Mucosa of descending colon (tissue), 3 donors: ENCODE results near the gene FKBP1B. TPM values are rescaled to one million over a fixed set of nuclear protein-coding genes. Genes with fewer than 3 reads are reported as not detected.
"Not testable (repeated sequence)": the region's sequence is repeated elsewhere in the genome, so short reads cannot be mapped to it uniquely, and the experiment has no call there.

Experiments
- ATAC-seq: fragments of 200-7000 bp; cut with Tn5 transposase; one replicate; pipeline ENCODE4 v1.9.1; 2020; ENCODE audit warnings: mild to moderate bottlenecking, moderate library complexity
- DNase-seq, 3 donors: peaks; one replicate each; pipeline ENCODE4 v3.0.0-alpha.2; 2020
- H3K36me3 ChIP-seq: fragments of 200-600 bp; one replicate; pipeline ENCODE4 v1.8.0; 2021; ENCODE audit warnings: low read depth, mild to moderate bottlenecking
- H3K4me1 ChIP-seq: fragments of 200-600 bp; one replicate; pipeline ENCODE4 v1.8.0; 2021; ENCODE audit warnings: low read depth, mild to moderate bottlenecking
- H3K4me3 ChIP-seq: fragments of 200-600 bp; one replicate; pipeline ENCODE4 v1.8.0; 2021; ENCODE audit warnings: mild to moderate bottlenecking
- H3K9me3 ChIP-seq: fragments of 200-600 bp; one replicate; pipeline ENCODE4 v1.8.0; 2021; ENCODE audit warnings: mild to moderate bottlenecking
- CTCF ChIP-seq: fragments of 200-600 bp; IDR thresholded peaks from one replicate; pipeline ENCODE4 v1.8.0; 2022; ENCODE audit warnings: antibody characterized with exemption, mild to moderate bottlenecking
- intact Hi-C, 2 donors: fragments of 100-400 bp; cut with DNase I in 1 of 2; cut with micrococcal nuclease in 1 of 2; formaldehyde crosslinking; loops; one replicate each; pipeline versions ENCODE4 v1.11.0 to v1.11.1; 2022; cut with DNase I, micrococcal nuclease
- total RNA-seq, 3 donors: library from RNA; stranded (reverse); fragmentation: NEBNext Ultra II Directional in 2 of 3; extraction: Animal tissue kit (Norgen Biotek cat#: 25700) in 2 of 3; gene quantifications; one replicate each; pipeline versions ENCODE4 v1.2.1 to v1.2.4, GENCODE V29; 2021 to 2023
- donor health status: DM: no; HTN: no; CAD: no; lungs with moderate emphysema.
- donor health status: DM: no; HTN: no; CAD: no.
- donor health status: DM: no; HTN: yes; CAD: no.

Gene FKBP1B
- total RNA-seq, 3 donors from 2014 or later = 7.2 to 14.7 (median 8.2) TPM

DNA sequence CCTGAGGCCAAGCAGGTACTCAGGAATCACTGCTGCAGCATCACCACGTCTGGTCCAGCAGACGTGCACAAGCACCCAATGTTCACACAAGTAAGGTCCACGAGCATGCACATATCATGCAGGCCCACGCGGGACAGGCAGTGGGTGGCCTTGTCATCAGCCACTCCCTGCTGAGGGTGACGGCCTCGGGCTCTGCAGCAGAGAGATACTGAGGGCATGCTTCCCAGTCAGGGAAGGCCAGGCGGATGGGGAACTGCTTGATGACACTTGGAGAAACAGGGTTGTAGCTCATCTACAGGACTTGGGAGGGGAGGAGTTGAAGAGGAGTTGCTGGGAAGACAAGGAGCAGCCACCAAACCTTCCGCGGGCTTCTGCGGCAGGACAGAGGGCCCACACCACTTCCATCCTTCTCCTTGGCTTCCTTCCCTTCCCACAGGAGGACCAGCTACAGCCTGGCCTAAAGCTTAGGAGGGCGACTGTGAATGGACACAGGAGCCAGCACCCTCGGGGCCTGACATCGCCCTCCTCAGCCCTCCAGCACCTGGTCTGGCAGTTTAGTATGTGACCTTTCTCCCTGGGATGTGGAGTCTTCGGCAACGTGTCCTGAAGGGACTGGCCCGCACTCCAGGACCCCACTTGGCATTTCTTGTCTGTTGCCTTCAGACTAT lies 24.4 kb upstream of the FKBP1B start:
- no peak for TF ChIP-seq CTCF
- no peaks in the 10 kb centered on the region for H3K4me1 ChIP-seq
- ATAC-seq (no peak), DNase-seq (no peak)
- intact Hi-C loops = no loop called here
- H3K36me3 ChIP-seq = no peaks in the 10 kb centered on the region
- no peak overlapping the region for H3K4me3 ChIP-seq
- H3K9me3 ChIP-seq = no peaks in the 10 kb centered on the region

DNA sequence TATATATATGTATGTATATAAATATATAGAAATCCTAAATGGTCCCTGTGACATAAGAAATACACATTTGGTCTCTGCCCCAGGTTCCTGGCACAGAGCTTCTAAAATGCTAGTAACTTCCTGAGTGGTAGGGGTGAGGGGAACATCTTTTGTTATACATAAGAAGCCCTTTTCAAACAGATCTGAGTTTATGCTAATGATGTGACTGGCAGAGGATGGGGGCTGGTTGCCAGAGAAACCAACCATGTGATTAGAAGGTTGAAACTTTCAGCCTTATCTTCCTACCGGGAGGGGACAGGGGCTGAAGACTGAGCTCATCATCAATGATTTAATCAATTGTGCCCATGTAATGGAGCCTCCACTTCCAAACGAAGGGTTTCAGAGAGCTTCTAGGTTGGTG lies 23.3 kb upstream of the FKBP1B start:
- TF ChIP-seq CTCF = no peak
- no peaks in the 10 kb centered on the region for H3K36me3 ChIP-seq
- no peaks in the 10 kb centered on the region for H3K9me3 ChIP-seq
- H3K4me3 ChIP-seq = no peak overlapping the region
- H3K4me1 ChIP-seq = no peaks in the 10 kb centered on the region
- DNase-seq (no peak), ATAC-seq (no peak)
- intact Hi-C loops = no loop called here

GRCh38 chr2:24038786-24039499 lies 10.6 kb upstream of the FKBP1B start:
- Histone ChIP-seq H3K4me1 (no peaks in the 10 kb centered on the region), H3K36me3 (peaks cover 6% of the 10 kb centered on the region), H3K9me3 (no peaks in the 10 kb centered on the region), H3K4me3 (no peak overlapping the region)
- ATAC-seq (no peak), DNase-seq (no peak)
- no peak for TF ChIP-seq CTCF
- intact Hi-C loops = no loop called here

GRCh38 chr2:24040511-24040910 lies 9.0 kb upstream of the FKBP1B start:
- ATAC-seq (no peak), DNase-seq (no peak)
- Histone ChIP-seq H3K4me3 (no peak overlapping the region), H3K36me3 (peaks cover 6% of the 10 kb centered on the region), H3K4me1 (no peaks in the 10 kb centered on the region), H3K9me3 (no peaks in the 10 kb centered on the region)
- TF ChIP-seq CTCF = no peak
- intact Hi-C loops = no loop called here

DNA sequence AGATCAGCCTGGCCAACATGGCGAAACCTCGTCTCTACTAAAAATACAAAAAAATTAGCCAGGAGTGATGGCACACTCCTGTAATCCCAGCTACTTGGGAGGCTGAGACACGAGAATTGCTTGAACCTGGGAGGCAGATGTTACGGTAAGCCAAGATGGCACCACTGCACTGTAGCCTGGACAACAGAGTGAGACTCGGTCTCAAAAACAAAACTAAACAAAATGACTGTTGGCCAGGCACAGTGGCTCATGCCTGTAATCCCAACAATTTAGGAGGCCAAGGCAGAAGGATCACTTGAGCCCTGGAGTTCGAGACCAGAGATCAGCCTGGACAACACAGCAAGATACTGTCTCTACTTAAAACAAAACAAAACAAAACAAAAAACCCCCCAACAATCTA lies 6.4 kb upstream of the FKBP1B start:
- ATAC-seq, H3K4me1 ChIP-seq, H3K9me3 ChIP-seq, intact Hi-C loops, H3K4me3 ChIP-seq, H3K36me3 ChIP-seq, DNase-seq: not testable (repeated sequence)
